OCI-LY1 (cell line): Measurements from ENCODE around the gene PABPN1L.

Source experiments
- CTCF ChIP-seq: fragments of 200-600 bp; sonication (generic), shearing (Covaris generic); IDR thresholded peaks from 2 replicates; pipeline ENCODE4 v1.5.1; 2017; ENCODE audit warnings: mild to moderate bottlenecking, antibody characterized with exemption, low read length, moderate library complexity, mixed read lengths
- EZH2 ChIP-seq: fragments of 200-600 bp; sonication (generic), shearing (Covaris generic); IDR thresholded peaks from 2 replicates; pipeline ENCODE4 v1.8.0; 2017; ENCODE audit warnings: borderline replicate concordance, mixed run types, mild to moderate bottlenecking, antibody characterized with exemption, low read length, moderate library complexity, mixed read lengths

GRCh38 chr16:88855176-88855575 is 11.3 kb downstream of the PABPN1L start:
- no peak for TF ChIP-seq EZH2
- TF ChIP-seq CTCF: no peak
